Measurements from ENCODE around the gene SPIB.

Gene SPIB

GRCh38 chr19:50430888-50431342, 12.2 kb downstream of the SPIB start:
- H3K27ac ChIP-seq = no peak overlapping the region; the same call in 1 of the 2 replicates
- TF ChIP-seq CTCF (conservative IDR thresholded peaks at IDR 0.05) = no peak

GRCh38 chr19:50431343-50432220, 12.8 kb downstream of the SPIB start:
- H3K27ac ChIP-seq = peak overlapping the region; percentile 54; the same call in 1 of the 2 replicates
- no peak for TF ChIP-seq CTCF (conservative IDR thresholded peaks at IDR 0.05)

- peak within 1 kb of the TSS; percentile 54; the same call in 1 of the 2 replicates for H3K27ac ChIP-seq
- TF ChIP-seq CTCF (conservative IDR thresholded peaks at IDR 0.05) = no peak
These were observed 13.7 kb downstream of the SPIB start, which contains the start of gene MYBPC2 for GRCh38 chr19:50432221-50433028. TSS of gene MYBPC2 (plus strand) at chr19:50432892. CDS start at chr19:50432954, 62 bp downstream.

- TF ChIP-seq CTCF (conservative IDR thresholded peaks at IDR 0.05) = no peak
- no peak overlapping the region for H3K27ac ChIP-seq
These were observed 14.8 kb downstream of the SPIB start for GRCh38 chr19:50433201-50434180.

GRCh38 chr19:50434525-50434924, 15.8 kb downstream of the SPIB start:
- TF ChIP-seq CTCF (conservative IDR thresholded peaks at IDR 0.05) = no peak
- no peak overlapping the region for H3K27ac ChIP-seq

- no peak for TF ChIP-seq CTCF (conservative IDR thresholded peaks at IDR 0.05)
These were observed 16.5 kb downstream of the SPIB start for GRCh38 chr19:50435221-50435620.

More at GRCh38 chr19:50435221-50435620, 16.5 kb downstream of the SPIB start:
- no peak overlapping the region for H3K27ac ChIP-seq

Measured in VCaP (cell line).